Natural killer cell (primary cell): ENCODE data around the gene HUNK. TPM values are rescaled to one million over a fixed set of nuclear protein-coding genes. Genes with fewer than 3 reads are reported as not detected.

Source experiments
- ATAC-seq, 3 donors: fragments of 150-1000 bp in 2 of 3; fragments of 200-7000 bp in 1 of 3; cut with Tn5 transposase; 1 replicate in 1 of 3; 2 replicates in 2 of 3; pipeline ENCODE4 v1.10.0; 2021; ENCODE audit warnings: mild to moderate bottlenecking in 2 of 3, moderate library complexity in 2 of 3
- DNase-seq, 2 donors: peaks; one replicate each; pipeline versions ENCODE4 v3.0.0 to v3.0.0-alpha.2; 2013 to 2021; ENCODE audit warnings: mixed read lengths in 1 of 2
- H3K27ac ChIP-seq: one replicate; pipeline ENCODE4 v1.5.1; 2013; ENCODE audit warnings: mild to moderate bottlenecking, low read length
- H3K27me3 ChIP-seq: one replicate; pipeline ENCODE4 v1.6.1; 2013; ENCODE audit warnings: low read length; ENCODE audit not compliant: control insufficient read depth, insufficient read depth
- H3K36me3 ChIP-seq: one replicate; pipeline ENCODE4 v1.6.1; 2013; ENCODE audit warnings: low read length; ENCODE audit not compliant: control insufficient read depth, insufficient read depth
- H3K4me1 ChIP-seq: one replicate; pipeline ENCODE4 v1.6.1; 2013; ENCODE audit warnings: low read length; ENCODE audit not compliant: control insufficient read depth, insufficient read depth
- H3K4me3 ChIP-seq: one replicate; pipeline ENCODE4 v1.5.1; 2013; ENCODE audit warnings: low read length
- H3K9me3 ChIP-seq: one replicate; pipeline ENCODE4 v1.6.1; 2013; ENCODE audit warnings: low read length; ENCODE audit not compliant: control insufficient read depth, insufficient read depth
- H3K27ac Mint-ChIP-seq, 2 donors: one replicate each; pipeline ENCODE4 v1.8.0; 2022; ENCODE audit warnings: mild to moderate bottlenecking in 2 of 2, mixed read lengths in 2 of 2, moderate library complexity in 1 of 2
- H3K27me3 Mint-ChIP-seq, 2 donors: one replicate each; pipeline ENCODE4 v1.8.0; 2022; ENCODE audit warnings: low read depth in 2 of 2, mixed read lengths in 2 of 2
- H3K36me3 Mint-ChIP-seq: one replicate; pipeline ENCODE4 v1.8.0; 2022; ENCODE audit warnings: mixed read lengths
- H3K4me1 Mint-ChIP-seq, 2 donors: one replicate each; pipeline ENCODE4 v1.8.0; 2022; ENCODE audit warnings: mixed read lengths in 2 of 2
- H3K4me3 Mint-ChIP-seq: one replicate; pipeline ENCODE4 v1.8.0; 2022; ENCODE audit warnings: mild to moderate bottlenecking, moderate library complexity, mixed read lengths
- H3K9me3 Mint-ChIP-seq, 2 donors: one replicate each; pipeline ENCODE4 v1.8.0; 2022; ENCODE audit warnings: mixed read lengths in 2 of 2
- WGBS: methylation state at CpG from one replicate; pipeline ENCODE4 v1.1.7; 2013; ENCODE audit warnings: missing lambda C conversion rate; ENCODE audit not compliant: insufficient coverage; 5-methylcytosine and 5-hydroxymethylcytosine counted together
- intact Hi-C: fragments of 100-400 bp; cut with micrococcal nuclease; formaldehyde crosslinking; loops from one replicate; pipeline ENCODE4 v1.14.2; 2022
- total RNA-seq, 4 donors: library from RNA; stranded (reverse); fragments of 120-200 nt in 1 of 4; gene quantifications; one replicate each; pipeline versions ENCODE4 v1.2.3 to v1.2.4, GENCODE V29; 2013 to 2022
- TF ChIP-seq, protein P1 (sequence below): fragments of 200-600 bp; IDR thresholded peaks from one replicate; pipeline ENCODE4 v1.8.0; 2022; ENCODE audit warnings: antibody characterized with exemption

Gene HUNK
- total RNA-seq, 3 donors from 2014 or later (not counting 1 experiment from before 2014, with no cell fraction given): not detected

GRCh38 chr21:31915566-31915965 is 42.7 kb downstream of the HUNK start:
- intact Hi-C loops: no loop called here
- no peak for ATAC-seq
- H3K36me3 Mint-ChIP-seq: no peaks in the 10 kb centered on the region
- no peaks in the 10 kb centered on the region for H3K4me1 ChIP-seq
- H3K9me3 ChIP-seq: no peaks in the 10 kb centered on the region
- no peak for DNase-seq
- H3K27ac ChIP-seq: no peak overlapping the region
- no peak overlapping the region for H3K27ac Mint-ChIP-seq
- H3K4me3 ChIP-seq: no peak overlapping the region
- H3K36me3 ChIP-seq: no peaks in the 10 kb centered on the region
- H3K9me3 Mint-ChIP-seq: no peaks in the 10 kb centered on the region
- WGBS: 89% methylated on average over 2 of the region's 3 CpGs
- H3K4me1 Mint-ChIP-seq: peaks cover 0 to 6% of the 10 kb centered on the region in 2 donors
- TF ChIP-seq, protein P1, sequence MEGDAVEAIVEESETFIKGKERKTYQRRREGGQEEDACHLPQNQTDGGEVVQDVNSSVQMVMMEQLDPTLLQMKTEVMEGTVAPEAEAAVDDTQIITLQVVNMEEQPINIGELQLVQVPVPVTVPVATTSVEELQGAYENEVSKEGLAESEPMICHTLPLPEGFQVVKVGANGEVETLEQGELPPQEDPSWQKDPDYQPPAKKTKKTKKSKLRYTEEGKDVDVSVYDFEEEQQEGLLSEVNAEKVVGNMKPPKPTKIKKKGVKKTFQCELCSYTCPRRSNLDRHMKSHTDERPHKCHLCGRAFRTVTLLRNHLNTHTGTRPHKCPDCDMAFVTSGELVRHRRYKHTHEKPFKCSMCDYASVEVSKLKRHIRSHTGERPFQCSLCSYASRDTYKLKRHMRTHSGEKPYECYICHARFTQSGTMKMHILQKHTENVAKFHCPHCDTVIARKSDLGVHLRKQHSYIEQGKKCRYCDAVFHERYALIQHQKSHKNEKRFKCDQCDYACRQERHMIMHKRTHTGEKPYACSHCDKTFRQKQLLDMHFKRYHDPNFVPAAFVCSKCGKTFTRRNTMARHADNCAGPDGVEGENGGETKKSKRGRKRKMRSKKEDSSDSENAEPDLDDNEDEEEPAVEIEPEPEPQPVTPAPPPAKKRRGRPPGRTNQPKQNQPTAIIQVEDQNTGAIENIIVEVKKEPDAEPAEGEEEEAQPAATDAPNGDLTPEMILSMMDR: no peak
- no peak overlapping the region for H3K4me3 Mint-ChIP-seq
- H3K27me3 ChIP-seq: no peaks in the 10 kb centered on the region
- peaks cover 7 to 9% of the 10 kb centered on the region in 2 donors for H3K27me3 Mint-ChIP-seq

- no peaks in the 10 kb centered on the region for H3K36me3 ChIP-seq
- peaks cover 0 to 2% of the 10 kb centered on the region in 2 donors for H3K27me3 Mint-ChIP-seq
- no peaks in the 10 kb centered on the region for H3K9me3 ChIP-seq
- intact Hi-C loops: no loop called here
- H3K4me3 Mint-ChIP-seq: no peak overlapping the region
- H3K4me1 ChIP-seq: no peaks in the 10 kb centered on the region
- no peak overlapping the region for H3K4me3 ChIP-seq
- no peaks in the 10 kb centered on the region for H3K27me3 ChIP-seq
- ATAC-seq (no peak), DNase-seq (no peak)
- no peak overlapping the region for H3K27ac ChIP-seq
- H3K27ac Mint-ChIP-seq: no peak overlapping the region
- 87% methylated on average over 4 of the region's 7 CpGs for WGBS
- H3K9me3 Mint-ChIP-seq: no peaks in the 10 kb centered on the region
- TF ChIP-seq, protein P1: no peak
- peaks cover 0 to 6% of the 10 kb centered on the region in 2 donors for H3K4me1 Mint-ChIP-seq
- no peaks in the 10 kb centered on the region for H3K36me3 Mint-ChIP-seq
These were observed 44.3 kb downstream of the HUNK start for GRCh38 chr21:31917108-31917507.

GRCh38 chr21:31918250-31918775 is 45.5 kb downstream of the HUNK start:
- WGBS: 80% methylated on average over 3 of the region's 3 CpGs

More at GRCh38 chr21:31918250-31918775, 45.5 kb downstream of the HUNK start:
- H3K9me3 Mint-ChIP-seq: no peaks in the 10 kb centered on the region
- H3K4me3 Mint-ChIP-seq: no peak overlapping the region
- DNase-seq: no peak
- Histone ChIP-seq H3K27me3 (no peaks in the 10 kb centered on the region), H3K4me3 (no peak overlapping the region), H3K4me1 (no peaks in the 10 kb centered on the region), H3K9me3 (no peaks in the 10 kb centered on the region), H3K36me3 (no peaks in the 10 kb centered on the region), H3K27ac (no peak overlapping the region)
- no peak overlapping the region for H3K27ac Mint-ChIP-seq
- TF ChIP-seq, protein P1: no peak
- peaks cover 4 to 8% of the 10 kb centered on the region in 2 donors for H3K27me3 Mint-ChIP-seq
- no peaks in the 10 kb centered on the region for H3K36me3 Mint-ChIP-seq
- intact Hi-C loops: no loop called here
- peaks cover 0 to 6% of the 10 kb centered on the region in 2 donors for H3K4me1 Mint-ChIP-seq
- ATAC-seq: no peak
